Sigmoid colon (tissue), 3 donors: ENCODE data around the gene WDR1.

Source experiments
- POLR2A ChIP-seq, 2 donors: fragments of 450-650 bp; IDR thresholded peaks; one replicate each; pipeline ENCODE4 v1.6.1; 2016; ENCODE audit warnings: antibody characterized with exemption in 2 of 2, mild to moderate bottlenecking in 2 of 2, moderate library complexity in 2 of 2
- TF ChIP-seq, protein P1 (sequence below), 4 experiments: fragments of 450-650 bp in 3 of 4; fragments of 200-600 bp in 1 of 4; IDR thresholded peaks; one replicate each; pipeline ENCODE4 v1.5.1; 2016 to 2019; ENCODE audit warnings: antibody characterized with exemption in 4 of 4, mild to moderate bottlenecking in 3 of 4, moderate library complexity in 2 of 4

DNA sequence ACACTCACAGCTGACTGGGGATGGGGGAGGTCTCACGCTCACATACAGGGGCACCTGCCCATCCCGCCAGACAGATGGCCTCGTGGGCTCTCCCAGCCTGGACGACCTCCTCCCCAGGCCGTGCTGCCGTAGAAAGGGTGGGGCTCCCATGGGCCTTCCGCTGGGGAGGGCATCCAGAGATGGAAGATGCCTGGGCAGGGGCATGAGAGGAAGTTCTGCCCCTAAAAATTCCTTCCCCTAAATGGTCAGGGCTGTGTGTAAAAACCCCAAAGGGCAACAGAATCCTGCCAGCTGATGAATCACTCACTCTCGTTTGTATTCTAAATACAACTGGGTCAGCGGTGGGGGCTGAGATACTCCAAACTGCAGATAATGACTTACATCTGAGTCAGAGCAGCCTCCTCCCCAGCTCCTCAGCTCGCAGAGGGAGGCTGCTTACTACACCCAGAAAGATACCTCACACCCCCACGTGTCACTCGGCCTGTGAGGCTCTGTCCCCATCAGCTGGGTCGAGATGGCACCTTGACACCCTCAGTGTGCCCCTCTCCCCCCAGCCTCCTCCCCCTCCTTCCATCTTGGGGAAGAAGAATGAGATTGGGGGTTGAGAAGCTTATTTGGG is 10.1 kb downstream of the WDR1 start:
- TF ChIP-seq, protein P1, sequence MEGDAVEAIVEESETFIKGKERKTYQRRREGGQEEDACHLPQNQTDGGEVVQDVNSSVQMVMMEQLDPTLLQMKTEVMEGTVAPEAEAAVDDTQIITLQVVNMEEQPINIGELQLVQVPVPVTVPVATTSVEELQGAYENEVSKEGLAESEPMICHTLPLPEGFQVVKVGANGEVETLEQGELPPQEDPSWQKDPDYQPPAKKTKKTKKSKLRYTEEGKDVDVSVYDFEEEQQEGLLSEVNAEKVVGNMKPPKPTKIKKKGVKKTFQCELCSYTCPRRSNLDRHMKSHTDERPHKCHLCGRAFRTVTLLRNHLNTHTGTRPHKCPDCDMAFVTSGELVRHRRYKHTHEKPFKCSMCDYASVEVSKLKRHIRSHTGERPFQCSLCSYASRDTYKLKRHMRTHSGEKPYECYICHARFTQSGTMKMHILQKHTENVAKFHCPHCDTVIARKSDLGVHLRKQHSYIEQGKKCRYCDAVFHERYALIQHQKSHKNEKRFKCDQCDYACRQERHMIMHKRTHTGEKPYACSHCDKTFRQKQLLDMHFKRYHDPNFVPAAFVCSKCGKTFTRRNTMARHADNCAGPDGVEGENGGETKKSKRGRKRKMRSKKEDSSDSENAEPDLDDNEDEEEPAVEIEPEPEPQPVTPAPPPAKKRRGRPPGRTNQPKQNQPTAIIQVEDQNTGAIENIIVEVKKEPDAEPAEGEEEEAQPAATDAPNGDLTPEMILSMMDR (IDR thresholded peaks at IDR 0.05) = no peak
- TF ChIP-seq POLR2A (IDR thresholded peaks at IDR 0.05) = no peak
